GM18499 (cell line): ENCODE data around the gene IL22RA2.

Experiments used
- ATAC-seq: cut with Tn5 transposase; IDR thresholded peaks from one replicate; pipeline ENCODE4 v1.9.1; 2021; ENCODE audit warnings: moderate number of reproducible peaks; ENCODE audit not compliant: insufficient read depth, unreplicated experiment

The IL22RA2 gene

GRCh38 chr6:137200288-137200687 lies 26.8 kb upstream of the IL22RA2 start:
- no peak for ATAC-seq

- no peak for ATAC-seq
Observed at GRCh38 chr6:137197684-137198645, 24.5 kb upstream of the IL22RA2 start.

- ATAC-seq, result no peak
Observed at GRCh38 chr6:137193256-137194070, 20.0 kb upstream of the IL22RA2 start.

- no peak for ATAC-seq
Observed at GRCh38 chr6:137192821-137193220, 19.4 kb upstream of the IL22RA2 start.

GRCh38 chr6:137191670-137192069 lies 18.2 kb upstream of the IL22RA2 start:
- ATAC-seq, result no peak

- ATAC-seq, result no peak
Observed at GRCh38 chr6:137191236-137191635, 17.8 kb upstream of the IL22RA2 start.

- no peak for ATAC-seq
Observed at GRCh38 chr6:137190583-137191094, 17.2 kb upstream of the IL22RA2 start.

GRCh38 chr6:137188855-137189254 lies 15.4 kb upstream of the IL22RA2 start:
- no peak for ATAC-seq

- no peak for ATAC-seq
Observed at GRCh38 chr6:137185290-137185689, 11.8 kb upstream of the IL22RA2 start.

GRCh38 chr6:137182654-137183073 lies 9.2 kb upstream of the IL22RA2 start:
- no peak for ATAC-seq

GRCh38 chr6:137181891-137182653 lies 8.6 kb upstream of the IL22RA2 start:
- no peak for ATAC-seq

- no peak for ATAC-seq
Observed at GRCh38 chr6:137177611-137178010, 4.2 kb upstream of the IL22RA2 start.

GRCh38 chr6:137176729-137177128 lies 3.3 kb upstream of the IL22RA2 start:
- ATAC-seq, result no peak

- no peak for ATAC-seq
Observed at GRCh38 chr6:137175868-137176245, 2.4 kb upstream of the IL22RA2 start.

- no peak for ATAC-seq
Observed at GRCh38 chr6:137175157-137175867, 1.9 kb upstream of the IL22RA2 start.

- ATAC-seq, result no peak
Observed at GRCh38 chr6:137172734-137173431, 561 bp downstream of the IL22RA2 start.

GRCh38 chr6:137171824-137172733 lies 1.4 kb downstream of the IL22RA2 start:
- no peak for ATAC-seq

- no peak for ATAC-seq
Observed at GRCh38 chr6:137171053-137171374, 2.4 kb downstream of the IL22RA2 start.
